Adipose tissue (tissue), 3 donors: Measurements from ENCODE around the gene TBC1D22A. TPM values are rescaled to one million over a fixed set of nuclear protein-coding genes. Genes with fewer than 3 reads are reported as not detected.
"Not testable (repeated sequence)": the region's sequence is repeated elsewhere in the genome, so short reads cannot be mapped to it uniquely, and the experiment has no call there.

Source experiments
- H3K27ac ChIP-seq: one replicate; pipeline ENCODE4 v1.5.1; 2013; ENCODE audit warnings: low read depth, low read length
- WGBS, 3 donors: extraction: QIAGEN DNeasy Blood & Tissue Kit; methylation state at CpG; one replicate each; pipeline ENCODE4 v1.1.7; 2013; 5-methylcytosine and 5-hydroxymethylcytosine counted together
- polyA plus RNA-seq, 3 donors: library from polyadenylated mRNA; stranded (reverse); fragments of 200-250 nt; gene quantifications; one replicate each; pipeline ENCODE4 v1.2.3, GENCODE V29; 2013
- donor health status: healthy with polysubstance abuse.
- donor health status: Bipolar disorder and iron deficiency.
- donor health status: healthy.

TBC1D22A gene
- polyA plus RNA-seq, 3 donors, result 13.3 to 16.7 (median 15.4) TPM

GRCh38 chr22:47135338-47135737 lies 372.9 kb downstream of the TBC1D22A start:
- WGBS, 3 donors, result 83 to 92% (median 85%) methylated on average over 8 of the region's 8 CpGs
- H3K27ac ChIP-seq, result no peak overlapping the region

- 94 to 97% (median 95%) methylated on average over 12 of the region's 12 CpGs for WGBS, 3 donors
- no peak overlapping the region for H3K27ac ChIP-seq
These were observed 373.6 kb downstream of the TBC1D22A start for GRCh38 chr22:47136050-47136449.

- whole genome bisulfite sequencing, 3 donors, result 84 to 97% (median 93%) methylated on average over 16 of the region's 16 CpGs
- no peak overlapping the region for H3K27ac ChIP-seq
These were observed 374.2 kb downstream of the TBC1D22A start for GRCh38 chr22:47136671-47137070.

- 88 to 97% (median 92%) methylated on average over 30 of the region's 30 CpGs for WGBS, 3 donors
- H3K27ac ChIP-seq, result no peak overlapping the region
These were observed 376.8 kb downstream of the TBC1D22A start for GRCh38 chr22:47139013-47139789.

- H3K27ac ChIP-seq, result no peak overlapping the region
- WGBS, 3 donors, result 89 to 95% (median 90%) methylated on average over 6 of the region's 6 CpGs
These were observed 377.3 kb downstream of the TBC1D22A start for GRCh38 chr22:47139790-47140119.

- H3K27ac ChIP-seq, result not testable (repeated sequence)
- 93 to 96% (median 96%) methylated on average over 8 of the region's 8 CpGs for WGBS, 3 donors
These were observed 378.5 kb downstream of the TBC1D22A start for GRCh38 chr22:47140975-47141374.

- no peak overlapping the region for H3K27ac ChIP-seq
- WGBS, 3 donors, result 92 to 100% (median 94%) methylated on average over 2 of the region's 2 CpGs
These were observed 380.1 kb downstream of the TBC1D22A start for GRCh38 chr22:47142427-47143046.

- WGBS, 3 donors, result 63 to 86% (median 77%) methylated on average over 16 of the region's 16 CpGs
- H3K27ac ChIP-seq, result no peak overlapping the region
These were observed 380.9 kb downstream of the TBC1D22A start for GRCh38 chr22:47143249-47143938.

GRCh38 chr22:47144076-47144765 lies 381.8 kb downstream of the TBC1D22A start:
- 65 to 93% (median 92%) methylated on average over 24 of the region's 24 CpGs for WGBS, 3 donors
- H3K27ac ChIP-seq, result no peak overlapping the region

- no peak overlapping the region for H3K27ac ChIP-seq
- 42 to 94% (median 86%) methylated on average over 19 to 20 of the region's 21 CpGs for WGBS, 3 donors
These were observed 382.5 kb downstream of the TBC1D22A start for GRCh38 chr22:47144791-47145425.

GRCh38 chr22:47145883-47146282 lies 383.4 kb downstream of the TBC1D22A start:
- no peak overlapping the region for H3K27ac ChIP-seq
- WGBS, 3 donors, result 96 to 98% (median 97%) methylated on average over 20 of the region's 20 CpGs

GRCh38 chr22:47146391-47146790 lies 383.9 kb downstream of the TBC1D22A start:
- WGBS, 3 donors, result 81 to 95% (median 92%) methylated on average over 11 of the region's 11 CpGs
- no peak overlapping the region for H3K27ac ChIP-seq

GRCh38 chr22:47146941-47147340 lies 384.5 kb downstream of the TBC1D22A start:
- no peak overlapping the region for H3K27ac ChIP-seq
- 88 to 97% (median 96%) methylated on average over 14 to 16 of the region's 16 CpGs for WGBS, 3 donors

- no peak overlapping the region for H3K27ac ChIP-seq
- WGBS, 3 donors, result 92 to 97% (median 96%) methylated on average over 13 of the region's 13 CpGs
These were observed 385.1 kb downstream of the TBC1D22A start for GRCh38 chr22:47147572-47147971.

- H3K27ac ChIP-seq, result no peak overlapping the region
- WGBS, 3 donors, result 79 to 84% (median 79%) methylated on average over 2 to 3 of the region's 3 CpGs
These were observed 386.1 kb downstream of the TBC1D22A start for GRCh38 chr22:47148510-47148909.

- WGBS, 3 donors, result 75 to 80% (median 79%) methylated on average over 31 of the region's 31 CpGs
- no peak overlapping the region for H3K27ac ChIP-seq
These were observed 386.7 kb downstream of the TBC1D22A start for GRCh38 chr22:47148956-47149728.

- 96 to 97% (median 96%) methylated on average over 13 of the region's 13 CpGs for WGBS, 3 donors
- H3K27ac ChIP-seq, result no peak overlapping the region
These were observed 387.5 kb downstream of the TBC1D22A start for GRCh38 chr22:47149976-47150375.

GRCh38 chr22:47150426-47150825 lies 388.0 kb downstream of the TBC1D22A start:
- WGBS, 3 donors, result 94 to 96% (median 95%) methylated on average over 20 to 21 of the region's 21 CpGs
- H3K27ac ChIP-seq, result no peak overlapping the region
